ENCODE results near the gene GIMAP5.

Gene GIMAP5

GRCh38 chr7:150778014-150778737 is 41.0 kb downstream of the GIMAP5 start:
- no peak for DNase-seq

DNA sequence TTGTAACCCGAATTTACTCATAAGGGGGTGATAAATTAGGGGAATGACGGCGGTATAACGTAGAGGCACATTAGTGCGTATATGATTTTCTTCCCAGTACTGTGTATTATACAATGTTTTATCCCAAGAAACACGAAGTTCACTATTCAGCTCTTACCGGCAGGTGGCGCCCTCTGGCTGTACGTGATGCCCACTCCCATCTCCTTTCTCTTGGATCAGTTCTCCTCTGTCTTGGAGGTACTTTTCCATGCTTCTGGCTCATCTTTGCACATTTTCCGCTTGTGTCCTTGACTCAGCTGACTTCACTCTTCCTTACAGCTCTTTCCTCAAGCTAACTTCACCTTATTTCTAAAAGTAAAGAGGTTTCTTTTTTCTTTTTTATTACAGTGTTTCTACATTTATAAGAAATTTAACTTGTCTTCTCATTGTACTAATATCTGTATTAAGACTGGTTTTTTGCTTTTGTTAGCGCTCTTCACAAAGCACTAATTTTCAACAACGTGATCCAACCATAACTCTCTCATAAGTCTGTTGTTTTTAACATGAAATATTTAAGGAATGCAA is 41.6 kb downstream of the GIMAP5 start:
- DNase-seq, result peak; percentile 69 to 73

DNA sequence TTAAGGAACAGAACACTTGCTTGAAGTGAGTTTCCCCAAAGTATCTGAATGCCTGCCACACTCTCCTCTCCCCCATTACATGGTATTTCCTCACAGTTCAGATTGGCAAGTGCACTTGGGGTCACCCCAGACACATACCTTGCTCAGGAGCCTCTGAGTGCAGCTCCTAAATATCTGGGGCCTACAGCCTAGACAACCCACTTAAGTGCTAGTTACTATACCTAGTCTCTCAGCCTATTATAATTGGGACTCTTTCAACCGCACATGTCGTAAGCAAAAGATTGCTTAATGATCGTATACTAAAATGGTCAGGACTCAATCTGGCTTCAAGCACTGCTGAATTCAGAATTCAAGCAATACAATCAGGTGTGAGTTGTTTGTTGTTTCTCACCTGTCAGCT is 43.1 kb downstream of the GIMAP5 start:
- no peak for DNase-seq

DNA sequence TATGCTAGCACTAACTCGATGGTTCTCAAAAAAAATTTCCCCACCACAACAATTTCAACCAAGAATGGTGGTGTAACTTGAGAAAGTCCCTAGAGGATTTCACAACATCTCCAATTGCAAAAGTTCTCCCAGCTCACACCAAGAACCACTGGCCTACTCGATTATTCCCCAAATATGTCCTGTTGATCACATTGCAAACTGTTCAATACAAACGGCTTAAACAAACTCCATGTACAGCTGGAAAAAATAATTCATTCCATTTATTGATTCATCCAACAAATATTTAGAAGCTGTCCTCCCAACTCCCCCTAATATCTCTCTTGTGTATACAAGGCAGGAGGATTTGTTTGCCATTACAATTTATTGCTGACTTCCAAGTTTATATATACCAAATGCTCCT is 43.9 kb downstream of the GIMAP5 start:
- no peak for DNase-seq

- DNase-seq, result no peak
These were observed 44.7 kb downstream of the GIMAP5 start for GRCh38 chr7:150781961-150782360.

- DNase-seq, result no peak
These were observed 47.0 kb downstream of the GIMAP5 start for GRCh38 chr7:150784120-150784736.

GRCh38 chr7:150784954-150785353 is 47.7 kb downstream of the GIMAP5 start:
- no peak for DNase-seq

DNA sequence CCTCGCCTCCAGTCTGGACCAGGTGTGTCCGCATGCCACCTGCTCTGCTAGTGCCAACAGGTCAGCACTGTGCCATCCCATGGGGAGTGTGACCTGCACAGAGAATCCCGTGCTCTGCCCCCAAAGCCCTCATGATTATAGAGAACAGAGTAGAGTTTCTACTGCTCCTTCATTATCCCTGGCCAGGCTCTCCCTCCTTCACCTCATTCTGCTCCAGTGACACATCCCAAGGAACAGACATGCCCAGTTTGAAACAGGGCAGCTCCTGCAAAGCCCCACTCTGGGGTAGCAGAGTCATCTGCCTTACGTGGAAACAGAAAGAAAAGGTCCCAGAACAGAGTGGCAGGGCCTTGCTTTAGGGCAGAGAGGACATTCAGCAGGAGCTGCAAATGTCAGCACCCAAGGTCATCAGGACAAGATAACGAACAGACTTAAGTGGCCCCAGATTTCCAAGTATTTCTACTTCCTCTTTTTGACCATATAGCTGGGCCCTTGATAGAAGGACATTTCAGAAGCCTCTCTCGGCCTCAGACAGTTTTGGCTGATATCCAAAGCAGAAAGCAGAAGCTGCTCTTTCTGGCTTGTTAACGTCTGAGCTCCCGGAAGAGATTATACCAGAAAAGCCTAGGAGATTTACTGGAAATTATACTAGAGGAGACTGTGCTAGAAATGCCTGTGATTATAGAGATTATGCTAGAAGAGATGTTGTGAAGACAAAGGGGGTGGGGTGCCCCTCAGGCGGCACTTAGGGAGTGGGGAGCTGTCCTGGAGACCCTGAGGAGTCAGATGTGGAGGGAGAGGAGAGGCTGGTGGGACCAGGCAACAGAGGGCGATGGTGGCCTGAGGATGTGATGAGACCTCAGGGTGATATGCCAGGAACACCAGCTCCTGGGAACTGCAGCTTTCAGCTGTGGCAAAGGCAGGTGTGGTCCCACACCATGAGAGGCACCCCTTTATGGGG is 50.4 kb downstream of the GIMAP5 start:
- no peak for DNase-seq

DNA sequence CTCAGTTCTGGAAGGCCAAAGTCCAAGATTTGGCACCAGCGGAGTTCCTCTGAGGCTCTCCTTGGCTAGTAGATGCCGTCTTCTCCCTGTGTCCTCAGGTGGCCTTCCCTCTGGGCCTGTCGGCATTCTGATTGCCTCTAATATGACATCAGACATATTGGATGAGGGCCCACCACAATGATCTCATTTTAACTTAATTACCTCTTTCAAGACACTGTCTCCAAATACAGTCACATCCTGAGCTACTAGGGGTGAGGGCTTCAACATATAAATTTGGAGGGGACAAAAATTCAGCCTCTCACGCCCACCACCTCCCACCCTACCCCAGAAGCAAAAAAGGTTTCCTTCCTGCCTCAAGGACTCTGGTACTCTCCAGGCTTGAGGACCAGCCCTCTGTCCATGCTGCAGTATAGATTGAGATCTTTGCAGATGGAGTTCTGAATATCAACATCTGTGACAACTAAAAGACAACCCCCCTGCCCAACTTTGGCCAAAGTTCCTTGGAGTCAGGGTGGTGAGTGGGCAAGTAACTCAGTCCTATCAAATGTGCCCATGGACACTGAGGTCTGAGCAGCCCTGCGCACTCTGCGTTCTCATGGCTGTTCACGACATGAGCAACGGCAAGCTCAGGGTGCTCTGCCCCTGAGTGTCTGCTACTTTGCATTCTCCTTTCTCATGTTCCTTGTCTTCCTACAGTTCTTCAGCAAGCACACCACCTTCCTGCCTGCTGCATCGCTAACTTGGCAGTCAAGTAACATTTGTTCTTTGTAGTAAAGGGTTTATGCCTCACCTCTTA is 51.5 kb downstream of the GIMAP5 start:
- DNase-seq, result no peak

DNA sequence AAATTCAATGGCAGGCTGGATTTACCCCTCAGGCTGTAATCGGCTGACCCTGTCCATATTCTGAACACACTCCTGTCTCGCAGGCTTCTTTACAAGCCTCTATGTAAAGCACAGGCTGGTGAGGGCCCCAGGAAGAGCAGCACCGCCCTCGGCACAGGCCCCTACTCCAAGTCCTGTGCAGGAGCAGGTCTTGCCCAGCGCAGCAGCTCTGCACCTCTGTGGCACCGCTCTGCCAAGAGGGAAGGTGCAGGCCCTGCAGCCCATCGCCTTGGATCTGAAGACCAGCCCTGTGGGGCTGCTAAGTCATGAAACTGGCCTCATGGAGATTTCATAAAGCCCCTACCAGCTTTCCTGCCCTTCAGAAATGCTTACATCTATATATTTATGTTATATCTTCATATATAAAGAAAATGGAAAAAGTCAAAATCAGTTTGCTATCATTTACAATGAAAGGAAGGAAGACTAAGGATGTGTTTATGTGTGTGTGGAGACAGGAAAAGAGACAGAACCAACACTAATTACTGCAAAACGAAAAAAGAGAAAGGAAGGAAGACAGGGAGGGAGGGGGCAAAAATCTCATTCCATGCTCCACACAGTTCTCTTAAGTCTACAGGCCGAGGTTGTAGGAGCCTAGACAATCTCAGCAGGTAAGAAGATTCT is 53.3 kb downstream of the GIMAP5 start:
- DNase-seq, result no peak

DNA sequence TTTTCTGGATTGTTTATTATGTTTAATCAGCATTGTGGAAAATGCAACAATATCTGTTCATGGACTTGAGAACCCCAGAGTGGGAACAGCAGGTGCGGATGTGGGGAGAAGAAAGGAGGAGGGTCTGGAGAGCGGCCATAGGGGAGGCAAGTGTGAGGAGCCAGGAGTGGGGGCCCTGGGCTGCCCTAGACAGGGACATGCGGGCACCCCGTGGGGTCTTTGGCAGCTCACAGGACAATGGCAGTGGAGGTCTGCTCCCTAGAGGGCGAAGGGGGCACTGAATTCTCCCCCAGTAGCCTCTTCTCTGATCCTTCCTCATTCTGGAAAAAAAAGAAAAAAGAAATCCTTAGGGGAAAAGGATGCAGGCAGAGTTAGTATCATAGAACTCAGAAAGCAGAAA is 54.1 kb downstream of the GIMAP5 start:
- no peak for DNase-seq

DNA sequence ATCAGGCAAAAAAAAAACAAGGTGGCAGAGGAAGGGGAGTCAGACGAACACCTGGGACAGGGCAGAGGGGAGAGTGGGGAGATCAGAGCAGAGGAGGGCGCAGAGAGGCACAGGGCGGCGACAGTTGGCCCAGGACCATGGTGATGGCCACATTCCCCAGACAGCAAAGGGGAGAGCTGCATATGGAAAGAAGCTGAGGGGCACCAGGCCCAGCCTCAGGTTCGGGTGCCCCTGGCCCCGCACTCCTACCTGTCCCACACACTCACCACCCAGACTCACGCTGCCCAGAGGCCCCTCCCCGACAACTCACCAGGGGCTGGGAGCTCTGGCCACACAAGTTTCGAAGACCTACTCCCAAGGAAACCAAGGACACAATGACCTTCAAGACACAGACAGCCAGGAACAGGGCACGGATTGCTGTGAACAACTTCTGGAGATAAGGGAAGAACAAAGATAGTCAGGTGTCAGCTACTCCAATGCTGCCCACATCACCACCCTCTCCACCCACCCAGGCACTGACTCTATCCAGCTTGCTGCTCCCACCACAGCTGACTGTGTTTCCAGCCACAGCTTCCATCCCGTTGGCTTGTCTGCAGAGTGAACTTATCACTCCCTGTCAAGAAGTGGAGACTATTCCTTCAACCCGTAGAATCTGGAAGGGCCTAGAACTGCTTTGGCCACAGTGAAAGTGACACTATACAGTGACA is 54.7 kb downstream of the GIMAP5 start:
- no peak for DNase-seq
